Stimulated activated CD8-positive, alpha-beta memory T cell treated with anti-CD3 and anti-CD28 coated beads, Interleukin-7, amount 100 ng/mL, for 48 hours (primary cell): ENCODE measurements around the gene NPRL2.
"Not testable (repeated sequence)": the region's sequence is repeated elsewhere in the genome, so short reads cannot be mapped to it uniquely, and the experiment has no call there.

Source experiments
- DNase-seq, 2 donors: peaks; one replicate each; pipeline ENCODE4 v3.0.0-alpha.2; 2020; ENCODE audit warnings: low read depth in 1 of 2; ENCODE audit errors: extremely low read depth in 1 of 2

The NPRL2 gene

DNA sequence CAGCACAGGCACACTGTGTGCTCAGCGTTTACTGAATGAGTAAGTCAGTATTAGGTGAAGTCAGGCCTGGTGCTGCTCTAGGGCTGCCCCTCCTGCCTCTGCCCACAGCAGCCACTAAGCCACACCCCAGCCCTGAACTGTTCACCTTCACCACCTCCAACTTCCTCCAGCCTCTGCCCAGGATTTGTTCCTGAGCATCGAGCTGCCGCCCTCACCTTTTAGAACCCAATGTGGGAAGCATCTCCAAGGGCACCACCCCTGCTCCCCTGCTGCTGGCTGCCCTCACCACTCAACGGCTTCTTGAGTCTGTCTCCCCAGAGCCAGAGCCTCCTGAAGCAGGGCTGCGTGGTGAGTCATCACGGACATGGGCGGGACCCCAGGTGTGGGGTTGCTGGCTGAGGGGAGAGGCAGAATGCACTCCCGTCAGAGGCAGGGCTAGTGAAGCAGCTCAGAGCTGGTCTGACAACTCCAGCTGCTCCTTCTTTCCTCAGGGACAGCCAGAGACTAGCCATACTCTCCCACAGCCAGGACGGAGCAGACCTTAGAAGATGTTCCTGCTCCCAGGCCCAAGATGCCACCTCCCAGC, 33.8 kb downstream of the NPRL2 start:
- DNase-seq = peak in 1 of 2 donors; percentile 55

DNA sequence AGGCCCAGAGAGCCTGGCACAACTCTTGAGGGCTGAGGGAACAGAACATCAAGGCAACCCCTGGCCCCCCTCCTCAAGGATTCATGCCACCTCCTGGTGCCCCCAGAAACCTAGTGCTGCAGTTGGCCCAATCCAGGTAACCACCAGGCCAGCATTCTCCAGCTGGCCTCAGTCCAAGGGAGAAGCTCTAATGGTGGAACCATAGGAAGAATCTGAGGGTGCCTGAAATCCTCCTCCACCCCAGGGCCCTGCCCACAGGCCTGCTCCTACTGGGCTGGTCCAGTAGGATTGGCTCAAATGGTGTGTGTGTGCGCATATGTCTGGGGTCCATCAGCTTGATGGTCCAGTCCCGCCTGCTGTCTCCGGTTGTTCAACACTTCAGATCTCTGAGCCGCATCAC, 35.8 kb downstream of the NPRL2 start:
- DNase-seq = no peak

DNA sequence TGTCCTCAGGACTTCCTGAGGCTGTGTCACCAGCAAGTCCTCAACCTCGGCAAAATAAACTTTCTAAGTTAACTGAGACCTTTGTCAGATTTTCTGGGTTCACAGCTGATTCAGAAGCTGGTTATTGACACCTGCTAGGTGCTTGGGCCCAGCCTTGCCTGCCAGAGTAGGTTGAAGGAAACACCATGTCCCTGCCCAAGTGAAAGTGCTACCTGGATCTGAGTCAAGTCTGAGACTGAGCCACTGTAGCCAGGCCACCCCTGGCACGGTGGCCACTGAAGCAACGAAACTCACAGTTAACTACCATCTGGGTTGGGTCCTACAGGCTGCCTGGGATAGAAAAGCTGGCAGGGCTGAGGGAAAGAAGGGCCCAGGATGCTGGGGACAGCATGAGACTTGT, 36.2 kb downstream of the NPRL2 start:
- no peak for DNase-seq

DNA sequence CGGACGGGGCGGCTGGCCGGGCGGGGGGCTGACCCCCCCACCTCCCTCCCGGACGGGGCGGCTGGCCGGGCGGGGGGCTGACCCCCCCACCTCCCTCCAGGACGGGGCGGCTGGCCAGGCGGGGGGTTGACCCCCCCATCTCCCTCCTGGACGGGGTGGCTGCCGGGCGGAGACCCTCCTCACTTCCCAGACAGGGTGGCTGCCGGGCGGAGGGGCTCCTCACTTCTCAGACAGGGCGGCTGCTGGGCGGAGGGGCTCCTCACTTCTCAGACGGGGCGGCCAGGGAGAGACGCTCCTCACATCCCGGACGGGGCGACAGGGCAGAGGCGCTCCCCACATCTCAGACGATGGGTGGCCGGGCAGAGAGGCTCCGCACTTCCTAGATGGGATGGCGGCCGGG, 38.5 kb downstream of the NPRL2 start:
- DNase-seq = not testable (repeated sequence)

DNA sequence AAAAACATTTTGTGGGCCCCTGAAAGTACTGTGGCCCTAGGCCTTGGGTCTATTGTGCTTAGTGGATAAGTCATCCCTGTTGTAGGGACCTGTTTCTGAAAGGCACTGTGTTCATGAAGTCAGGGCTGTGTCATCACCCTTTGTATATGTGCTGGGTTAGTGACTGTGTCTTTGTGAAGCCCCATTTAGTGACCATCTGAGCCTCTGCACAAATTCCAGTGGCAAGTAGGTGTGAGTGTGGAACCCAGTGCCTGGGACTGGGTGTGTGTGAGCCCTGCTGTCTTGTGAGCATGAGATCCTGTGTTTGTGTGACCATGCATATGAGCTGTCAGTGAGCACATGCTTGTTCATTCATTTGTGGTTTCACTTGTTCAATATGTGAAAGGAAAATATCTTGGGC, 46.0 kb downstream of the NPRL2 start:
- peak in 1 of 2 donors; percentile 15 for DNase-seq

DNA sequence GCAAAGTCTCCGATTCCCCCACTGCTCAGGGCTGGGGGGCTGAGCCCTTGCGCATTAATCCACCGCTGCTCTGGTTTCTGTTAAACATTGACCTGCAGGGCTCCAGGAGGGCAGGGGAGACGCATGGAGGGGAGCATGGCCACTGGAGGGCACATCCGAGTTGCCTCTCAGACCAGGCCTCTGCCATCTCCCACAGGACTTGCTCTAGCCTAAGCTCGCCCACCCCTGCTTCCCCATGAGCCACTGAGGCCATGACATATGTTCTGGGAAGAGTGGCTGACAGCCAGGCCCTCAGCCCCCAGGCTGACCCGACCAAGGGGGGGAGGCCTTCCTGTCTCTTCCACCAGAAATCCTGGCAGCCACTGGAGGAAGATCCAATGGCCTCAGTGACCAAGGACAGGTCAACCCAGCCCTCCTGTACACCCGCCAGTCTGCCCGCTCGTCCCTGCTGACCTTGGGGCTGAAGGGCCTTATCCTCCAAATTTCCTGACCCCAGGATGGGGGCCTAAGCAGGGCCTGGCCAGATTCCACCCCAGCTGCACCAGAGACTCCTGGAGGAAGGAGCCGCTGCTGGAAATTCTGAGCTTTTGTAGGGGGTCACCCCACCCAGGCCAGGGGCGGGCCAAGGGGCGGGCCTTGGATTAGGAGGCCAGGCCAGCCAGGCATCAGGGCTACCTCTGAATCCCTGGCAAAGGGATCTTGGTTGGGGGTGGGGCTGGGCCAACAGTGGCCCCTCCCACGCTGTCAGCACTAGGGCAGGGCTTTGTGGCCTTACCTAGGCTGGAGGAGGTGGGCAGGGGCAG, 47.4 kb downstream of the NPRL2 start, which contains the start of gene HYAL1:
Gene HYAL1 (minus strand): TSS at position 562 of the 803 bp plus-strand sequence. CDS start 618 bp downstream, outside the sequence.
- DNase-seq = no peak

DNA sequence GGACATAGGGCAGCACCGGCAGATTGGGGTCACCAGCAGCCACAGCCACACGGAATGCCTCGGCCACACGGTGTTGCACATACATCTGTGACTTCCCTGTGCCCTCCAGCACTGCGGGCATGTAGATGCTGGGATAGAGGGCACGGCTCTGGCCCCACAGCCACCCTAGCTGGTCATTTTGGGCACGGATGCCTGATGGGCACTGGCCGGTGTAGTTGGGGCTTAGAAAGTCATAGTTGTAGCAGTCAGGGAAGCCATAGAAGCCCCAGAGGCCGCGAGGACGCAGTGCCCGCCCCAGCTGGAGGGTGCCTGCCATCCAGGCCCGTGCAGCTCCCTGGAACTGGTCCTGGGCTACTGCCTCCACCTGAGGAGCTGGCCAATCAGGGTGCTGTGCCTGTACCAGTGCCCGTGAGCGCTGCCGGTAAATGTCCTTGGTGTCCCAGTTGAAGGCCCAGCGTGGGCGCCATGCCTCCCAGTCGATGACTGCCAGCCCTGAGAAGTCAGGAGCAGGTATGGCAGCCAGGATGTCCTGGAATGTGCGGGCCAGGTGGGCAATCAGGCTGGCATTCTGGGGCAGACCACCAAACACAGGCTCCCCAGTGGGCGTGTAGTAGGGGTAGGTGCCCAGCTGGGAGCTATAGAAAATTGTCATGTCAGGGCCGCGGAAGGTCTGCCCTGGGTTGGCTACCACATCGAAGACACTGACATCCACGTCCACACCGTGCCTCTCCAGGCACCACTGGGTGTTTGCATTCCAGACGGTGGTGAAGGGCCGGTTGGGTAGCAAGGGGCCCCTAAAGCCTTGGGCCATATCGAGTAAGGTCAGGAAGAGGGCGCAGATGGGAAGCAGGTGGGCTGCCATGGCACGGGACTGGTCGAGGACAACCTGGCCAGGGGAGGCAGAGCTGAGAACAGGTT, 48.2 kb downstream of the NPRL2 start:
- no peak for DNase-seq

DNA sequence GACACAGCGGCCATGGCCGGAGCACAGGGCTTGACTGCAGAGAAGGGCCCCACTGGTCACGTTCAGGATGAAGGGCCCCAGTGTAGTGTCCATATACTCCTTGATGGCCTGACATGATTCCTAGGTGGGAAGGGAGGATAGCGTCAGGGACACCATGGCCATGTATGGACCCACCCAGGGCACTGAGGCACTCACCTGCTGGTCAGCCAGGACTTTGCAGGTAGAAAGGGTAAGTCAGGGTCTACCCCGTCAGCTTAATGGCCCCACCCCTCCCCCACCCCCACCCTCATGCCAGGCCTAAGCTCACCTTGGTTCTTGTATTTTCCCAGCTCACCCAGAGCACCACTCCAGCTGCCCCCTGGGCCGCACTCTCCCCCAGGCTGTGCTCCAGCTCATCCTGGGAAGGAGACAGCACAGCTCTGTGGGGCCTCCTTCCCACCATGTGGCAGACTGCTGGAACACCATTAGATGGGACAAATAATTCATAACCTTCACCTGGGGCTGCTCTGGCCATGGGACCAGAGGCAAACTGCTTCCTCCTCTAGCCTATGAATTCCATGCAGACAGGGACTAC, 49.8 kb downstream of the NPRL2 start:
- DNase-seq = no peak

DNA sequence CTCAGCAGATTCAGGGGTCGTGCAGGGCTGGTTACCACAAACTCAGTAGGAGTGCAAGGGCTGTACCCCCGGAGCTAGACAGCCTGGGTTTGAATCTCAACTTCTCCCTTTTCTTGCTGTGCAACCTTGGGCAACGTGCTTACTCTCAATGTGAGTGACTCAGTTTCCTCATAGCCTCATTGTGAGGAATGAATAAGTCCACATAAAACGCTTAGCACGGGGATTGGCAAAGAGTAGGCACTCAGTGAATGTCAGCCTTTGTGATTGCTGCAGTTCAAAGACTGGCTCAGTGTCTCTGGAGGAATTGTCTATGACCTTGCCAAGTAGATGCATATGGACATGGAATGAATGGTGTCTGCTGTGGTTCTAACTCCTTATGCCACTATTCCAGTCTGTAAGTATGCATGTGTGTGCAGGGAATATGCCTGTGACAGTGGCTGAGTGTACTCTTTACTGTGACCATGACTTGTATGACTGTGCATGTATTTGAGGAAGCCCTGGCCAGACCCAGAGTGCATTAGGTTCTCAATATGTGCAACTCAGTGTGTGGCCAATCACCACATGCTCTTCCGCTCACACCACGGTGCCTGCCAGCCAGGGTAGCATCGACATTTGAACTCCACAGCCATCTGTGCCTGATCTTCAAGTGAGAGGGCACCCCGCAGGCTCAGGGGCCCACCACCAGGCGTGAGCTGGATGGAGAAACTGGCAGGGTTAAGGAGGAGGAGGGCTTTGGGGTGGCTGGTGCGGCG, 50.5 kb downstream of the NPRL2 start:
- DNase-seq = no peak

DNA sequence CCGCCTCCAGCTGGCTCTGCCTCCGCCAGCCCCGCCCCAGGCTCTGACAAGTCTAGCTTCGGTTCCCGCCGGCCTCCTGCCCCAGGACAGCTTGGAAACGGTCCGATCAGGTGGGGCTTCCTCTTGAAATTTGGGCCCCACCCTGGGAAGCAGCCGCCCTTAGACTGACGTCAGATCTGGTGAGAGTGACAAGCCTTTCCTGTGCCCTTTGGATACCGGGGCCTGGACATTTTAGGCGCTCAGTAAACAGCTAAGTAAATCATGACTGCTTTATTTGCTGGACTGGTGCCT, 51.0 kb downstream of the NPRL2 start:
- DNase-seq = no peak

DNA sequence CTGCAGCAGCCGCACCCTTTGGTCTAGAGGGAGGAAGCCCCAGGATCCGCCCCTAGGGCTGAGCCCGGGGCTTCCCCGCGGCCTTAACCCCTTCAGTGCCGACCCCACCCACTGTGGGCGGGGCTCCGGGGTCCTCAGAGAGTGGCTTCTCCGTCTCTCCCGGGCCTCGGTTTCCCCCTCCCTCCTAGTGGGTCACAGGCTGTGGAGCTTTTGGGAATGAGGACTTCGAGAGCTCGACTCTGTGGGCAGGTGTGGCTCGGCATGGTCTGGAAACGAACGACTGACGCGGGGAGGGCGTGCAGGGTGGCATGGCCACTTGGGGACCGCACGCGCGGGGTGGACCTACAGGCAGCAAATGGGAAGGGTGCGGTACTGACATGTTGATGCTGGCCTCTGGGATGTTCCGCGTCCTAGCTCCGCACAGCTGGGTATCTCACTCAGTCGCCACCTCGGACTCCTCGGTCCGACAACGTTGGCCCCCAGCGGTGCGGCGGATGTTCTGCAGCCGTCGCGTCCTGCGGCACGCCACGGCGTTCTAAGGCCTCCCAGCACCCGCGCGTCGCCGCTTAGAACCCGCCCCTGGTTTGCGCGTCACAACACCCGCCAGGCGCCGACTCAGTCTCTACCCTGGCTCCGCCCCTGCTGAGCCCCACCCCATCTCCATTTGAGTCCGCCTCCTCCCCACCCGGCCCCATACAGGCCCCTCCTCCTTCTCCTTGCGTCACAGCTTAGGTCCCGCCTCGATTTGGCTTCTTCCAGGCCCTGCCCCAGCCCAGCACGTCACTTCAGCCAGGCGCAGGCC, 51.5 kb downstream of the NPRL2 start, which contains the start of the genes HYAL3 and NAA80:
Gene HYAL3 (minus strand): TSS at position 570 of the 802 bp plus-strand sequence. CDS start 3,803 bp downstream, outside the sequence.
Gene NAA80 (minus strand): TSS at position 570 of the 802 bp plus-strand sequence. CDS start 1,942 bp downstream, outside the sequence.
- DNase-seq = peak; percentile 98

DNA sequence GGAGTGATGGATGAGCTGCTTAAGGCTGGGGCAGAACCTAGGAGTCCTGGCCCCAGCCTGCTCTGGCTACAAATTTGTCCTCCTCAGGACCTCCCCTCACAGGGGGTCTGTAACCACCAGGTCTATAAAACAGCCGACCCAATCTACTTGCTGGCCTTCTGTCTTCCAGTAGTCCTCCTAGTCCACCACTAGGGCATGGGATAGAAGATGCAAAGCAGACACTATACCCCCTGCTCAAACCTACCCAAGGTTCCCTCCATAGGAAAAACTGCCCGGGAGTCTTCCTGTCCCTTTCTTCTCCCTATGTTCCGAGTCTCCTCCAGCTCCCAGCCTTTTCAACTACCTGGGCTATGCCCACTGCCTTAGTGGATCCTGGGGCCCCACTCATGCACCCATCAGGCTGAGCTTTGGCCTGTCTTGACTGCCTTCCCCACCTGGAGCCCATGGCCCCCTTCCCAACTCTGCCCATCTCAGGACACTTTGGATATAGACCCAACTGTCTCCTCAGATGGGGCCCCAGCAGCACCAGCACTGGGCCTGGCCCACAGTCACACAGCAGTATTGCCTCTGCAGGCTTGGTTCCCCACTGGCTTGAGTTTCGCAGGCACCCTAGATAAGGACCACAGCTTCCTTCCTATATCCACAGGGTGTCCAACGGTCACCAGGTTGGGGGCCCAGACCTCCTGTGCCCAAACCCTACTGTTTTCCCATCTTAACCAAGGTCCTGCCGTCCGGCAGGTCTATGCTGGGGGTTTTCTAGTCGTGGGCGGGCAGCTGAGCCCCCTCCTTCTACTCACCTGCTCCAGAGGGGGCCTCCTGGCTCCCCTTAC, 52.5 kb downstream of the NPRL2 start:
- no peak for DNase-seq

DNA sequence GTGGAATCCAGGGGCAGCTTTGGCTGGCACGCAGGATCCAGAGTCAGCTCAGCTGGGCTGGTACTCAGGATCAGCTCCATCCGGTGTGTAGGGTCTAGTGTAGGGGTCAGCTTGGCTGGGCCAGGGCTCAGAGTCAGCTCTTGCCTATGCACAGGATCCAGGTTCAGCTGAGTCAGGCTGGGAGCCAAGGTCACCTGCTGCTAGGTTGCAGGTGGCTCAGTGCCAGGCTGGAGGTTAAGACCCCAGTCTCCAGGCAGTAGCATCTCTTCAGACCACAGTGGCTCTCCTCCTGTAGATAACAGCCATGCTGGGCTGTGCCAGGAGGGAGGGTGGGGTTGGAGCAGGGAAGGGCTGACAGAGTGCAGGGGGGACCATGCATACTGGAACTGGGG, 53.2 kb downstream of the NPRL2 start:
- DNase-seq = no peak
